ENCODE data around the gene LRATD1. TPM values are rescaled to one million over a fixed set of nuclear protein-coding genes. Genes with fewer than 3 reads are reported as not detected.
"Not testable (repeated sequence)": the region's sequence is repeated elsewhere in the genome, so short reads cannot be mapped to it uniquely, and the experiment has no call there.

LRATD1 gene
- total RNA-seq, 4 donors from 2014 or later = 41.5 to 70.9 (median 59.3) TPM

GRCh38 chr2:14616342-14616741, 16.2 kb upstream of the LRATD1 start:
- Histone ChIP-seq H3K27me3 (no peaks in the 10 kb centered on the region), H3K4me3 (no peak overlapping the region), H3K9me3 (no peaks in the 10 kb centered on the region), H3K27ac (no peak overlapping the region), H3K4me1 (no peaks in the 10 kb centered on the region), H3K36me3 (no peaks in the 10 kb centered on the region)
- no peak for DNase-seq (ENCODE audit: low spot score in 2 of 2)
- WGBS = 50% methylated on average over 4 of the region's 4 CpGs
- TF ChIP-seq CTCF (IDR thresholded peaks at IDR 0.05) (no peak), POLR2A (IDR thresholded peaks at IDR 0.05) (no peak), POLR2AphosphoS5 (IDR thresholded peaks at IDR 0.05) (no peak), EP300 (IDR thresholded peaks at IDR 0.05) (no peak)

- H3K4me3 ChIP-seq = no peak overlapping the region
- DNase-seq (ENCODE audit: low spot score in 2 of 2) = no peak
- no peak overlapping the region for H3K27ac ChIP-seq
- H3K36me3 ChIP-seq = no peaks in the 10 kb centered on the region
- H3K27me3 ChIP-seq = no peaks in the 10 kb centered on the region
- no peaks in the 10 kb centered on the region for H3K9me3 ChIP-seq
- no peaks in the 10 kb centered on the region for H3K4me1 ChIP-seq
- WGBS = 92% methylated on average over 6 of the region's 6 CpGs
- no peak for TF ChIP-seq POLR2AphosphoS5 (IDR thresholded peaks at IDR 0.05)
Measured at GRCh38 chr2:14616950-14617349, 15.6 kb upstream of the LRATD1 start.

- WGBS = 77% methylated on average over 3 of the region's 3 CpGs
- TF ChIP-seq POLR2A (IDR thresholded peaks at IDR 0.05) (no peak), POLR2AphosphoS5 (IDR thresholded peaks at IDR 0.05) (no peak), EP300 (IDR thresholded peaks at IDR 0.05) (no peak), CTCF (IDR thresholded peaks at IDR 0.05) (no peak)
- Histone ChIP-seq H3K4me1 (no peaks in the 10 kb centered on the region), H3K9me3 (no peaks in the 10 kb centered on the region), H3K27ac (no peak overlapping the region), H3K4me3 (no peak overlapping the region), H3K36me3 (no peaks in the 10 kb centered on the region), H3K27me3 (no peaks in the 10 kb centered on the region)
- DNase-seq (ENCODE audit: low spot score in 2 of 2) = no peak
Measured at GRCh38 chr2:14619441-14619840, 13.1 kb upstream of the LRATD1 start.

GRCh38 chr2:14621114-14621513, 11.4 kb upstream of the LRATD1 start:
- Histone ChIP-seq H3K9me3 (no peaks in the 10 kb centered on the region), H3K4me1 (no peaks in the 10 kb centered on the region), H3K36me3 (no peaks in the 10 kb centered on the region), H3K4me3 (no peak overlapping the region), H3K27ac (no peak overlapping the region), H3K27me3 (no peaks in the 10 kb centered on the region)
- WGBS = 86% methylated on average over 1 of the region's 1 CpG
- DNase-seq (ENCODE audit: low spot score in 2 of 2) = no peak
- TF ChIP-seq POLR2AphosphoS5 (IDR thresholded peaks at IDR 0.05) (no peak), EP300 (IDR thresholded peaks at IDR 0.05) (no peak), POLR2A (IDR thresholded peaks at IDR 0.05) (no peak), CTCF (IDR thresholded peaks at IDR 0.05) (no peak)

- Histone ChIP-seq H3K9me3 (no peaks in the 10 kb centered on the region), H3K27ac (no peak overlapping the region), H3K4me3 (no peak overlapping the region), H3K4me1 (no peaks in the 10 kb centered on the region), H3K27me3 (no peaks in the 10 kb centered on the region), H3K36me3 (no peaks in the 10 kb centered on the region)
- 88% methylated on average over 6 of the region's 6 CpGs for WGBS
- TF ChIP-seq POLR2AphosphoS5 (IDR thresholded peaks at IDR 0.05) (no peak), EP300 (IDR thresholded peaks at IDR 0.05) (no peak), POLR2A (IDR thresholded peaks at IDR 0.05) (no peak)
- no peak for DNase-seq (ENCODE audit: low spot score in 2 of 2)
Measured at GRCh38 chr2:14621906-14622549, 10.5 kb upstream of the LRATD1 start.

GRCh38 chr2:14622550-14622939, 10.0 kb upstream of the LRATD1 start:
- WGBS = 100% methylated on average over 3 of the region's 3 CpGs
- not testable (repeated sequence) for H3K4me3 ChIP-seq; DNase-seq (ENCODE audit: low spot score in 2 of 2)

GRCh38 chr2:14623237-14623636, 9.3 kb upstream of the LRATD1 start:
- no peak overlapping the region for H3K27ac ChIP-seq
- H3K36me3 ChIP-seq = no peaks in the 10 kb centered on the region
- H3K4me3 ChIP-seq = no peak overlapping the region
- H3K9me3 ChIP-seq = no peaks in the 10 kb centered on the region
- no peaks in the 10 kb centered on the region for H3K27me3 ChIP-seq
- no peaks in the 10 kb centered on the region for H3K4me1 ChIP-seq
- 100% methylated on average over 1 of the region's 1 CpG for WGBS
- no peak for DNase-seq (ENCODE audit: low spot score in 2 of 2)
- no peak for TF ChIP-seq EP300 (IDR thresholded peaks at IDR 0.05)
- no peak for TF ChIP-seq POLR2A (IDR thresholded peaks at IDR 0.05)

More at GRCh38 chr2:14622550-14622939, 10.0 kb upstream of the LRATD1 start:
- not testable (repeated sequence) for H3K27ac ChIP-seq, H3K4me1 ChIP-seq, H3K27me3 ChIP-seq, H3K9me3 ChIP-seq, H3K36me3 ChIP-seq

Data from suprapubic skin (tissue), 4 donors.